Tibial nerve (tissue), 4 donors: ENCODE data around the gene ZDHHC18.

Source experiments
- EP300 ChIP-seq, 2 donors: sonication (generic); formaldehyde crosslinking; IDR thresholded peaks; one replicate each; pipeline ENCODE4 v1.6.1; 2017; ENCODE audit warnings: antibody characterized with exemption in 2 of 2, mild to moderate bottlenecking in 1 of 2
- POLR2A ChIP-seq, 2 donors: fragments of 450-650 bp; IDR thresholded peaks; one replicate each; pipeline ENCODE4 v1.6.1; 2017; ENCODE audit warnings: antibody characterized with exemption in 2 of 2, mild to moderate bottlenecking in 2 of 2, moderate library complexity in 2 of 2
- TF ChIP-seq, protein P1 (sequence below), 5 experiments: fragments of 200-600 bp in 3 of 5; fragments of 450-650 bp in 2 of 5; sonication (generic) in 3 of 5; IDR thresholded peaks; one replicate each; pipeline ENCODE4 v1.5.1; 2016 to 2019; ENCODE audit warnings: antibody characterized with exemption in 5 of 5, mild to moderate bottlenecking in 3 of 5, moderate library complexity in 2 of 5

DNA sequence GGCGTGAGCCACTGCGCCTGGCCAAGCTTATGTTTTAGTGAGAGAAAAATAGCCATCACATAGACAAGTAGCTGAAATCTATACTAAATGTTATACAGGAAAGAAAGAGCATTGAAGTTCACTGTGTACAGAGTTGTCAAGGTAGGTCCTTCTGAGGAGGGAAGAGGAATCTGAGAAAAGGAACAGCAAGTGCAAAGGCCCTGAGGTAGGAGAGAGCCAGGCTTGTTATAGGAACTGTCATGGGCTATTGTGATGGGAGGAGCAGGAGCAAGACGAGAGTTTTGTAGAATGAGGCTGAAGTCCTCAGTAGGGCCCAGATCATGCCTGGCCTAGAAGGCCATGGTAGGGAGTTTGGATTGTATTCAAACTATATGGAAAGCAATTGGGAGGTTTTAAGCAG is 4.6 kb downstream of the ZDHHC18 start:
- TF ChIP-seq, protein P1, sequence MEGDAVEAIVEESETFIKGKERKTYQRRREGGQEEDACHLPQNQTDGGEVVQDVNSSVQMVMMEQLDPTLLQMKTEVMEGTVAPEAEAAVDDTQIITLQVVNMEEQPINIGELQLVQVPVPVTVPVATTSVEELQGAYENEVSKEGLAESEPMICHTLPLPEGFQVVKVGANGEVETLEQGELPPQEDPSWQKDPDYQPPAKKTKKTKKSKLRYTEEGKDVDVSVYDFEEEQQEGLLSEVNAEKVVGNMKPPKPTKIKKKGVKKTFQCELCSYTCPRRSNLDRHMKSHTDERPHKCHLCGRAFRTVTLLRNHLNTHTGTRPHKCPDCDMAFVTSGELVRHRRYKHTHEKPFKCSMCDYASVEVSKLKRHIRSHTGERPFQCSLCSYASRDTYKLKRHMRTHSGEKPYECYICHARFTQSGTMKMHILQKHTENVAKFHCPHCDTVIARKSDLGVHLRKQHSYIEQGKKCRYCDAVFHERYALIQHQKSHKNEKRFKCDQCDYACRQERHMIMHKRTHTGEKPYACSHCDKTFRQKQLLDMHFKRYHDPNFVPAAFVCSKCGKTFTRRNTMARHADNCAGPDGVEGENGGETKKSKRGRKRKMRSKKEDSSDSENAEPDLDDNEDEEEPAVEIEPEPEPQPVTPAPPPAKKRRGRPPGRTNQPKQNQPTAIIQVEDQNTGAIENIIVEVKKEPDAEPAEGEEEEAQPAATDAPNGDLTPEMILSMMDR (IDR thresholded peaks at IDR 0.05), result no peak
- TF ChIP-seq POLR2A (IDR thresholded peaks at IDR 0.05), result no peak
- no peak for TF ChIP-seq EP300 (IDR thresholded peaks at IDR 0.05)
